Glutamatergic neuron (in vitro differentiated cells): ENCODE measurements around the gene GNA12. TPM values are rescaled to one million over a fixed set of nuclear protein-coding genes. Genes with fewer than 3 reads are reported as not detected.
"Not testable (repeated sequence)": the region's sequence is repeated elsewhere in the genome, so short reads cannot be mapped to it uniquely, and the experiment has no call there.

Experiments
- DNase-seq: peaks from one replicate; pipeline ENCODE4 v3.0.0; 2022
- H3K27ac Mint-ChIP-seq: one replicate; pipeline ENCODE4 v1.8.0; 2020; ENCODE audit warnings: mild to moderate bottlenecking, mixed read lengths, inconsistent platforms; ENCODE audit not compliant: unreplicated experiment
- H3K27me3 Mint-ChIP-seq: one replicate; pipeline ENCODE4 v1.8.0; 2020; ENCODE audit warnings: mild to moderate bottlenecking, moderate library complexity, mixed read lengths, inconsistent platforms; ENCODE audit not compliant: unreplicated experiment
- H3K36me3 Mint-ChIP-seq: one replicate; pipeline ENCODE4 v1.8.0; 2020; ENCODE audit warnings: mild to moderate bottlenecking, mixed read lengths, inconsistent platforms; ENCODE audit not compliant: unreplicated experiment
- H3K4me1 Mint-ChIP-seq: one replicate; pipeline ENCODE4 v1.8.0; 2020; ENCODE audit warnings: mild to moderate bottlenecking, low read depth, mixed read lengths, inconsistent platforms; ENCODE audit not compliant: unreplicated experiment
- H3K4me3 Mint-ChIP-seq: one replicate; pipeline ENCODE4 v1.8.0; 2020; ENCODE audit warnings: mild to moderate bottlenecking, mixed read lengths, inconsistent platforms; ENCODE audit not compliant: unreplicated experiment
- H3K9me3 Mint-ChIP-seq: one replicate; pipeline ENCODE4 v1.8.0; 2020; ENCODE audit warnings: mild to moderate bottlenecking, moderate library complexity, mixed read lengths, inconsistent platforms; ENCODE audit not compliant: unreplicated experiment
- CTCF ChIP-seq: fragments of 200-600 bp; sonication (generic); IDR thresholded peaks from one replicate; pipeline ENCODE4 v1.5.0; 2021; ENCODE audit not compliant: partially characterized antibody, unreplicated experiment
- total RNA-seq: library from RNA; stranded (reverse); fragmentation: NEBNext Ultra II Directional; extraction: Animal tissue kit (Norgen Biotek cat#: 25700); gene quantifications from one replicate; pipeline ENCODE4 v1.2.1, GENCODE V29; 2021; ENCODE audit not compliant: unreplicated experiment

GNA12 gene
- total RNA-seq, 1 donor from 2014 or later: 66.2 TPM

GRCh38 chr7:2751086-2751485 lies 93.0 kb downstream of the GNA12 start:
- H3K27ac Mint-ChIP-seq: no peak overlapping the region
- TF ChIP-seq CTCF: no peak
- no peak for DNase-seq

DNA sequence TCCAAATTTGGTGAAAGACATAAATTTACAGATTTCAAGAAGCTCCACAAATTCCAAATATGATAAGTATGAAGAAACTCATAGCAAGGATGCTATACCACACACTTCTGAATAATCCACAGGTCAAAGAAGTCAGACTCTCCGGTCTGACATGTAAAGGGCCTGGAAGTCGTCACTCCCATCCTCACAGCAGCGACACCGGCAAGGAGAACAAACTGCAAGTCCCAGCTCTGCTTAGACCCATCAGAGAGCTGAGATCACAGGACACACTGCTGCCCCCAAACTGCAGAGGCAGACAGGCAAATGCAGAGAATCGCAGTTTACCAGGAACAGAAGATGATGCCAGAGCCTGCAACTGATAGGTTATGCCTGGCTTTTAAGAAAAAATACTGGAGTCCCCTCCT lies 94.1 kb downstream of the GNA12 start:
- Mint-ChIP-seq H3K27ac (peak overlapping the region; percentile 36), H3K4me3 (no peak overlapping the region), H3K4me1 (peaks cover 10% of the 10 kb centered on the region), H3K9me3 (peaks cover 6% of the 10 kb centered on the region), H3K27me3 (peaks cover 2% of the 10 kb centered on the region), H3K36me3 (peaks cover under 1% of the 10 kb centered on the region)
- no peak for TF ChIP-seq CTCF
- no peak for DNase-seq

More at GRCh38 chr7:2751086-2751485, 93.0 kb downstream of the GNA12 start:
- Mint-ChIP-seq H3K36me3 (no peaks in the 10 kb centered on the region), H3K9me3 (peaks cover 5% of the 10 kb centered on the region), H3K27me3 (peaks cover 2% of the 10 kb centered on the region), H3K4me1 (peaks cover 10% of the 10 kb centered on the region), H3K4me3 (no peak overlapping the region)

DNA sequence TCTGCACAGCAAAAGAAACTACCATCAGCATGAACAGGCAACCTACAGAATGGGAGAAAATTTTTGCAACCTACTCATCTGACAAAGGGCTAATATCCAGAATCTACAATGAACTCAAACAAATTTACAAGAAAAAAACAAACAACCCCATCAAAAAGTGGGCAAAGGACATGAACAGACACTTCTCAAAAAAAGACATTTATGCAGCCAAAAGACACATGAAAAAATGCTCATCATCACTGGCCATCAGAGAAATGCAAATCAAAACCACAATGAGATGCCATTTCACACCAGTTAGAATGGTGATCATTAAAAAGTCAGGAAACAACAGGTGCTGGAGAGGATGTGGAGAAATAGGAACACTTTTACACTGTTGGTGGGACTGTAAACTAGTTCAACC lies 95.4 kb downstream of the GNA12 start:
- not testable (repeated sequence) for H3K27me3 Mint-ChIP-seq, H3K36me3 Mint-ChIP-seq, H3K27ac Mint-ChIP-seq, H3K9me3 Mint-ChIP-seq, DNase-seq, H3K4me3 Mint-ChIP-seq
- H3K4me1 Mint-ChIP-seq: peaks cover 10% of the 10 kb centered on the region

- H3K27ac Mint-ChIP-seq, DNase-seq, H3K27me3 Mint-ChIP-seq, H3K4me3 Mint-ChIP-seq, H3K4me1 Mint-ChIP-seq: not testable (repeated sequence)
- H3K36me3 Mint-ChIP-seq: peaks cover 21% of the 10 kb centered on the region
- peaks cover 14% of the 10 kb centered on the region for H3K9me3 Mint-ChIP-seq
Observed at GRCh38 chr7:2743523-2744185, 100.5 kb downstream of the GNA12 start.

- Mint-ChIP-seq H3K27ac (no peak overlapping the region), H3K9me3 (peaks cover 13% of the 10 kb centered on the region), H3K4me1 (peaks cover 23% of the 10 kb centered on the region), H3K4me3 (no peak overlapping the region), H3K27me3 (peaks cover 5% of the 10 kb centered on the region), H3K36me3 (peaks cover 14% of the 10 kb centered on the region)
- no peak for TF ChIP-seq CTCF
- DNase-seq: no peak
Observed at GRCh38 chr7:2738766-2739549, 105.2 kb downstream of the GNA12 start.
